SK-MEL-5 (cell line): Measurements from ENCODE around the gene NMT1. TPM values are rescaled to one million over a fixed set of nuclear protein-coding genes. Genes with fewer than 3 reads are reported as not detected.
A peak's percentile ranks its signal among the peaks of the same experiment; 100 is the strongest.

Source experiments
- DNase-seq: peaks from one replicate; pipeline ENCODE4 v3.0.0-alpha.2; 2016; ENCODE audit warnings: low read depth, low spot score
- in situ Hi-C: cut with HindIII; loops from 2 replicates; pipeline ENCODE4 v1.10.0; 2016; ENCODE audit warnings: low sequenced_read_pairs, high pct_unique_total_duplicates, low pct_unique_long_range_greater_than_20kb
- small RNA-seq, 2 experiments: library from RNA; depleted of rRNA; stranded (forward); fragments of <200 nt; gene quantifications; one replicate each; pipeline ENCODE3, GENCODE V24; 2014
- total RNA-seq: library from RNA; depleted of rRNA; stranded (reverse); fragments of >200 nt; shearing (Covaris generic); gene quantifications from 2 replicates; pipeline ENCODE4 v1.2.3, GENCODE V29; 2014; rRNA removed

The NMT1 gene
- total RNA-seq, 1 experiment from 2014 or later = 71.5 TPM

DNA sequence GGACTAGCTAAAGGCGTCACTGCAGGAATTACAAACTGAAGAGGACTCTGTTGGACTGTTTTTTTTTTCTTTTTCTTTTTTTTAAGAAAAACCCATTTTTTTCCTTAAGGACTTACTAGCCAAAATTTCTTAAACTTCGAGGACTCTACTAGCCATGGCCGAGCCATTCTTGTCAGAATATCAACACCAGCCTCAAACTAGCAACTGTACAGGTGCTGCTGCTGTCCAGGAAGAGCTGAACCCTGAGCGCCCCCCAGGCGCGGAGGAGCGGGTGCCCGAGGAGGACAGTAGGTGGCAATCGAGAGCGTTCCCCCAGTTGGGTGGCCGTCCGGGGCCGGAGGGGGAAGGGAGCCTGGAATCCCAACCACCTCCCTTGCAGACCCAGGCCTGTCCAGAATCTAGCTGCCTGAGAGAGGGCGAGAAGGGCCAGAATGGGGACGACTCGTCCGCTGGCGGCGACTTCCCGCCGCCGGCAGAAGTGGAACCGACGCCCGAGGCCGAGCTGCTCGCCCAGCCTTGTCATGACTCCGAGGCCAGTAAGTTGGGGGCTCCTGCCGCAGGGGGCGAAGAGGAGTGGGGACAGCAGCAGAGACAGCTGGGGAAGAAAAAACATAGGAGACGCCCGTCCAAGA, 88.0 kb downstream of the NMT1 start:
- in situ Hi-C loops = no loop called here

DNA sequence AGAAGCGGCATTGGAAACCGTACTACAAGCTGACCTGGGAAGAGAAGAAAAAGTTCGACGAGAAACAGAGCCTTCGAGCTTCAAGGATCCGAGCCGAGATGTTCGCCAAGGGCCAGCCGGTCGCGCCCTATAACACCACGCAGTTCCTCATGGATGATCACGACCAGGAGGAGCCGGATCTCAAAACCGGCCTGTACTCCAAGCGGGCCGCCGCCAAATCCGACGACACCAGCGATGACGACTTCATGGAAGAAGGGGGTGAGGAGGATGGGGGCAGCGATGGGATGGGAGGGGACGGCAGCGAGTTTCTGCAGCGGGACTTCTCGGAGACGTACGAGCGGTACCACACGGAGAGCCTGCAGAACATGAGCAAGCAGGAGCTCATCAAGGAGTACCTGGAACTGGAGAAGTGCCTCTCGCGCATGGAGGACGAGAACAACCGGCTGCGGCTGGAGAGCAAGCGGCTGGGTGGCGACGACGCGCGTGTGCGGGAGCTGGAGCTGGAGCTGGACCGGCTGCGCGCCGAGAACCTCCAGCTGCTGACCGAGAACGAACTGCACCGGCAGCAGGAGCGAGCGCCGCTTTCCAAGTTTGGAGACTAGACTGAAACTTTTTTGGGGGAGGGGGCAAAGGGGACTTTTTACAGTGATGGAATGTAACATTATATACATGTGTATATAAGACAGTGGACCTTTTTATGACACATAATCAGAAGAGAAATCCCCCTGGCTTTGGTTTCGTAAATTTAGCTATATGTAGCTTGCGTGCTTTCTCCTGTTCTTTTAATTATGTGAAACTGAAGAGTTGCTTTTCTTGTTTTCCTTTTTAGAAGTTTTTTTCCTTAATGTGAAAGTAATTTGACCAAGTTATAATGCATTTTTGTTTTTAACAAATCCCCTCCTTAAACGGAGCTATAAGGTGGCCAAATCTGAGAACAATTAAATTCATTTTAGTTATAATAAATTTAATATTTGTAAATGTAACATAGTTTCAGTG, 88.8 kb downstream of the NMT1 start:
- in situ Hi-C loops = no loop called here

More for the DNA sequence above, 88.0 kb downstream of the NMT1 start:
- DNase-seq = peak; percentile 82

DNA sequence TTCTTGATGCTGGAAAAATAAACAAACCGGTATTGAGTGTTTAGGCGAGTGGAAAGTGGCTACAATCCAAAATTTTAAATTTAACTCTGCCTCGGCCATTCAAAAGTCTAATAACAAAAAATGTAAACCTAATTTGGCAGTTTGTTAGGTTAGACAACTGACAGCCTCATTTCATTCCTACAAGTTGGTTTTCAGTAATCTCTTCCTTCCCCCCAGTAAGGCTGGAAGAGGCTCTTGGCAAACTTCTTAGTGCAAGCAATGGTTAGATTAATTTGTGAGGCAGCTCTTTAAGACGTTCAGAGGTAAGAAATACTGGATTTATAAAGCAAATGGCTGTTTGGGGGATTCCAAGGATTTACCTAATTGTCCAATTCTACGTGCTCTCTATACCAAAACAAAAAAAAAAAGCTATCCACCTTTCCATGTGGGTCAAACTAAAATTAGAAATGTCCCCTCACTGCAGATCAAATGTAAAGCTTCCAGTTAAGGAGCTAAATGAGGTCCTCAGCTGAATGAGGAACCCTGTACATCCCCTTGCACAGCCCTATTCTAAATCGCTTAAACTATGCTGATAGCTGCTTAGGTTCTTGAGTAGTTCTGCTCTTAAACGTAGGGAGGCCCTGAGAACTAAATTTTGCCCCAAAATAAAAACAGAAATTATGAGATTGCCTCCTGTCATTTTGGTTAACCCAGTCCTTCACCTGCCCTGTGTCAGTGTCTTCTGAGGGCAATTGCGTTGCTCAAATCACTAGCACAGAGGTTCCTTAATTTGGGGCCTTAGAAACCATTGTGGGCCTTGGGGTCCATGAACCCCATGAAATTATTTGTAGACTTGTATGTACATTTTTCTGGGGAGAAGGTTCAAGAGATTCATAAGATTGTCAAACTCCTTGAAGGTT, 90.0 kb downstream of the NMT1 start:
- in situ Hi-C loops = no loop called here
- DNase-seq = no peak

More for the DNA sequence above, 88.8 kb downstream of the NMT1 start:
- peak; percentile 52 for DNase-seq

DNA sequence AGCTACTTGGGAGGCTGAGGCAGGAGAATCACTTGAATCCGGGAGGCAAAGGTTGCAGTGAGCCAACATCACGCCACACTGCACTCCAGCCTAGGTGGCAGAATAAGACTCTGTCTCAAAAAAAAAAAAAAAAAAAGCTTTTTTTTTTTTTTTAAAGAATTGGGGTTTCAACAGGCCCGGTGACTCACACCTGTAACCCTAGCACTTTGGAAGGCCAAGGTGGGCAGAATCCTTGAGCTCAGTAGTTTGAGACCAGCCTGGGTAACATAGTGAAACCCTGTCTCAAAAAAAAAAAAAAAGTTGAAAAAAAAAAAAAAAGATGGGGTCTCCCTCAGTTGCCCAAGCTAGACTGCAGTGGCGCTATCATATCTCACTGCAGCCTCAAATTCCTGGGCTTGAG, 93.9 kb downstream of the NMT1 start:
- in situ Hi-C loops = no loop called here
- no peak for DNase-seq

DNA sequence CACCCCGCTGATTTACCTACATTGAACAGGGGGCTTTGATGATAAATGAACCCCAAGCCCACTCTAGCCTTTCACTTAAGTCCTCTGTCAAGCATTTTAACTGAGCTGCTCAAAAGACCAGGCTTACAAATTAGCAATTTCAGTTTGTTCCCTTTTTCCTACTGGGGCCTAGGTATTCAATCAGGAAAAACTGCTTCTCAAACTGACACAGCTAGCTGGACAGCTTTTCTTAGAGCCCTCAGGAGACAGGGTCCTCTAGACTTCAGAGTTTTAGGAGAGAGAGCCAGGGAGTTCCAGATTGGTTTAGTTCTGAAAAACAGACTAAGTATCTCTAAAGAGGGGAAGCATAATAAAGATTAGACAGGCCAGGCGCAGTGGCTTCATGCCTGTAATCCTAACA, 94.4 kb downstream of the NMT1 start:
- in situ Hi-C loops = no loop called here
- DNase-seq = no peak

DNA sequence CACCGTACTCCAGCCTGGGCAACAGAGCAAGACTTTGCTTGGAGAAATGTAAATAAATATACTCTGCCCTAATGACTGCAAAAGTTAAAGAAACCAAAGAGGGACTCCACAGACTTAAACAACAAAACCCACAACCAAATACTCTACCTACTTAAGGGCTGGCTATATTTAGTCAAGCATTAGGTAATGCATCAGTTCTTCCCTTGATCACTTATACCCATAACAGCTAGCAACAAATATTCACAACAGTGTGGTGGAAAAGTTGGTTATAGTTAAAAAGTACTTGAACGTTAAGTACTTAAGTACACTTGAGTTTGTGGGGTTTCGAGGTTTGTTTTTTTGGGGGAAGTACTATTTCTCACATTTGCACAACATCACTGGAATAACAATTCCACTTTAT, 95.1 kb downstream of the NMT1 start:
- in situ Hi-C loops = no loop called here
- DNase-seq = no peak

Small RNA genes within 50 kb of the gene (small RNA-seq; reads per million reads assigned to genes)
- gene MIR6784 (0 to 0.10 reads per million in 2 experiments), gene RF00019 (0 reads per million in 2 experiments)

Other genes starting within 250 kb of the NMT1 start
- 20.9 and 21.1 TPM in 2 replicates for gene GJC1, start 231.0 kb upstream of the NMT1 start, total RNA-seq
- gene HIGD1B, start 213.4 kb upstream of the NMT1 start, total RNA-seq = not detected in 2 replicates
- gene EFTUD2, start 161.9 kb upstream of the NMT1 start, total RNA-seq = 117 and 118 TPM in 2 replicates
- not detected in 2 replicates for gene GFAP, start 145.8 kb upstream of the NMT1 start, total RNA-seq
- gene KIF18B, start 113.5 kb upstream of the NMT1 start, total RNA-seq = 2.0 and 2.5 TPM in 2 replicates
- 3.8 and 5.0 TPM in 2 replicates for gene C1QL1, start 93.0 kb upstream of the NMT1 start, total RNA-seq
- 32.1 and 41.4 TPM in 2 replicates for gene DCAKD, start 9.7 kb upstream of the NMT1 start, total RNA-seq
- gene PLCD3, start 71.2 kb downstream of the NMT1 start, total RNA-seq = 4.0 and 9.8 TPM in 2 replicates
- 1.7 and 3.3 TPM in 2 replicates for gene ACBD4, start 74.4 kb downstream of the NMT1 start, total RNA-seq
- gene HEXIM1, start 87.2 kb downstream of the NMT1 start, total RNA-seq = 10.6 and 14.4 TPM in 2 replicates
- gene HEXIM2, start 100.6 kb downstream of the NMT1 start, total RNA-seq = 14.0 and 14.2 TPM in 2 replicates
- 0.21 and 0.63 TPM in 2 replicates for gene FMNL1, start 160.6 kb downstream of the NMT1 start, total RNA-seq
- not detected in 2 replicates for gene SPATA32, start 200.8 kb downstream of the NMT1 start, total RNA-seq